Measurements from ENCODE around the gene ZNF529. TPM values are rescaled to one million over a fixed set of nuclear protein-coding genes. Genes with fewer than 3 reads are reported as not detected.

The ZNF529 gene
- total RNA-seq, 1 donor from 2014 or later: 10.6 TPM

GRCh38 chr19:36579255-36579654 is 6.2 kb upstream of the ZNF529 start:
- peaks cover 31% of the 10 kb centered on the region for H3K36me3 ChIP-seq
- H3K27ac ChIP-seq: no peak overlapping the region
- no peak overlapping the region for H3K4me3 ChIP-seq
- TF ChIP-seq CTCF (IDR thresholded peaks at IDR 0.05): no peak
- ATAC-seq: no peak
- peaks cover 5% of the 10 kb centered on the region for H3K4me1 ChIP-seq
- DNase-seq: no peak
- intact Hi-C loops (cut with DNase I): no loop called here
- no peaks in the 10 kb centered on the region for H3K27me3 ChIP-seq (ENCODE audit: low read depth)
- peaks cover 33% of the 10 kb centered on the region for H3K9me3 ChIP-seq

- peaks cover 31% of the 10 kb centered on the region for H3K36me3 ChIP-seq
- intact Hi-C loops (cut with DNase I): no loop called here
- H3K9me3 ChIP-seq: peaks cover 25% of the 10 kb centered on the region
Measured at GRCh38 chr19:36577271-36577996, 4.3 kb upstream of the ZNF529 start.

GRCh38 chr19:36574741-36575140 is 1.6 kb upstream of the ZNF529 start:
- intact Hi-C loops (cut with DNase I): no loop called here
- no peaks in the 10 kb centered on the region for H3K27me3 ChIP-seq (ENCODE audit: low read depth)
- TF ChIP-seq CTCF (IDR thresholded peaks at IDR 0.05): no peak
- no peak for ATAC-seq
- peaks cover 38% of the 10 kb centered on the region for H3K36me3 ChIP-seq
- H3K4me1 ChIP-seq: peaks cover 20% of the 10 kb centered on the region
- no peak for DNase-seq
- peaks cover 3% of the 10 kb centered on the region for H3K9me3 ChIP-seq
- no peak overlapping the region for H3K27ac ChIP-seq
- peak overlapping the region; percentile 75 for H3K4me3 ChIP-seq

More at GRCh38 chr19:36577271-36577996, 4.3 kb upstream of the ZNF529 start:
- ATAC-seq (no peak), DNase-seq (no peak)
- no peaks in the 10 kb centered on the region for H3K27me3 ChIP-seq (ENCODE audit: low read depth)
- no peak for TF ChIP-seq CTCF (IDR thresholded peaks at IDR 0.05)
- no peak overlapping the region for H3K27ac ChIP-seq
- no peak overlapping the region for H3K4me3 ChIP-seq
- H3K4me1 ChIP-seq: peaks cover 14% of the 10 kb centered on the region

GRCh38 chr19:36573895-36574720 is 1.0 kb upstream of the ZNF529 start:
- intact Hi-C loops (cut with DNase I): no loop called here
- H3K9me3 ChIP-seq: peaks cover 5% of the 10 kb centered on the region
- H3K27me3 ChIP-seq (ENCODE audit: low read depth): no peaks in the 10 kb centered on the region
- no peak for DNase-seq
- H3K27ac ChIP-seq: peak overlapping the region; percentile 87
- peaks cover 34% of the 10 kb centered on the region for H3K36me3 ChIP-seq
- peak; percentile 37 to 58 for ATAC-seq
- H3K4me3 ChIP-seq: peak overlapping the region; percentile 75
- no peak for TF ChIP-seq CTCF (IDR thresholded peaks at IDR 0.05)
- H3K4me1 ChIP-seq: peaks cover 20% of the 10 kb centered on the region

- TF ChIP-seq CTCF (IDR thresholded peaks at IDR 0.05): no peak
- no peak for ATAC-seq
- intact Hi-C loops (cut with DNase I): no loop called here
- peak overlapping the region; percentile 75 for H3K4me3 ChIP-seq
- DNase-seq: no peak
- peak overlapping the region; percentile 87 for H3K27ac ChIP-seq
- H3K9me3 ChIP-seq: peaks cover 20% of the 10 kb centered on the region
- H3K36me3 ChIP-seq: peaks cover 21% of the 10 kb centered on the region
- H3K27me3 ChIP-seq (ENCODE audit: low read depth): no peaks in the 10 kb centered on the region
- H3K4me1 ChIP-seq: peaks cover 20% of the 10 kb centered on the region
Measured at GRCh38 chr19:36572593-36573019, 486 bp downstream of the ZNF529 start.

Data from lower lobe of right lung (tissue), 2 donors.